ENCODE results near the gene DCTPP1. TPM values are rescaled to one million over a fixed set of nuclear protein-coding genes. Genes with fewer than 3 reads are reported as not detected.

DCTPP1 gene
- total and polyA plus RNA-seq, 9 of the 15 experiments (the other 6 are each of a cell fraction or from before 2014, with no cell fraction given) = 45.0 to 132 (median 80.6) TPM

- TF ChIP-seq FOXM1 (IDR thresholded peaks at IDR 0.05; ENCODE audit: low read depth) (no peak), FOXM1 (CRISPR knock-in tag; IDR thresholded peaks at IDR 0.05; ENCODE audit: low read depth) (0 out of 2 replicates have a peak, but pooled peaks have one; percentile 13), ZNF76 (CRISPR knock-in tag; IDR thresholded peaks at IDR 0.05; ENCODE audit: borderline replicate concordance) (no peak), EHMT2 (IDR thresholded peaks at IDR 0.05) (peak; percentile 40; the same call in 1 of the 2 replicates), SMAD2 (IDR thresholded peaks at IDR 0.05; ENCODE audit: low read depth, low read length) (no peak), ATF2 (CRISPR knock-in tag; IDR thresholded peaks at IDR 0.05) (no peak), MECOM (CRISPR knock-in tag; IDR thresholded peaks at IDR 0.05) (no peak), L3MBTL2 (IDR thresholded peaks at IDR 0.05) (peak; percentile 76), ETS2 (tag; IDR thresholded peaks at IDR 0.05; ENCODE audit: borderline replicate concordance, poor library complexity, severe bottlenecking) (no peak), KAT7 (CRISPR knock-in tag; IDR thresholded peaks at IDR 0.05; ENCODE audit: borderline replicate concordance) (0 out of 2 replicates have a peak, but pooled peaks have one; percentile 41), NR2F6 (CRISPR knock-in tag; IDR thresholded peaks at IDR 0.05) (no peak), FOS (IDR thresholded peaks at IDR 0.05; ENCODE audit: extremely low read depth, insufficient read length) (no peak), ZNF696 (CRISPR knock-in tag; conservative IDR thresholded peaks at IDR 0.05) (no peak), NONO (IDR thresholded peaks at IDR 0.05; ENCODE audit: low read depth in 2 of 2, low read length in 1 of 2) (no peak)
- TF ChIP-seq, protein P1, sequence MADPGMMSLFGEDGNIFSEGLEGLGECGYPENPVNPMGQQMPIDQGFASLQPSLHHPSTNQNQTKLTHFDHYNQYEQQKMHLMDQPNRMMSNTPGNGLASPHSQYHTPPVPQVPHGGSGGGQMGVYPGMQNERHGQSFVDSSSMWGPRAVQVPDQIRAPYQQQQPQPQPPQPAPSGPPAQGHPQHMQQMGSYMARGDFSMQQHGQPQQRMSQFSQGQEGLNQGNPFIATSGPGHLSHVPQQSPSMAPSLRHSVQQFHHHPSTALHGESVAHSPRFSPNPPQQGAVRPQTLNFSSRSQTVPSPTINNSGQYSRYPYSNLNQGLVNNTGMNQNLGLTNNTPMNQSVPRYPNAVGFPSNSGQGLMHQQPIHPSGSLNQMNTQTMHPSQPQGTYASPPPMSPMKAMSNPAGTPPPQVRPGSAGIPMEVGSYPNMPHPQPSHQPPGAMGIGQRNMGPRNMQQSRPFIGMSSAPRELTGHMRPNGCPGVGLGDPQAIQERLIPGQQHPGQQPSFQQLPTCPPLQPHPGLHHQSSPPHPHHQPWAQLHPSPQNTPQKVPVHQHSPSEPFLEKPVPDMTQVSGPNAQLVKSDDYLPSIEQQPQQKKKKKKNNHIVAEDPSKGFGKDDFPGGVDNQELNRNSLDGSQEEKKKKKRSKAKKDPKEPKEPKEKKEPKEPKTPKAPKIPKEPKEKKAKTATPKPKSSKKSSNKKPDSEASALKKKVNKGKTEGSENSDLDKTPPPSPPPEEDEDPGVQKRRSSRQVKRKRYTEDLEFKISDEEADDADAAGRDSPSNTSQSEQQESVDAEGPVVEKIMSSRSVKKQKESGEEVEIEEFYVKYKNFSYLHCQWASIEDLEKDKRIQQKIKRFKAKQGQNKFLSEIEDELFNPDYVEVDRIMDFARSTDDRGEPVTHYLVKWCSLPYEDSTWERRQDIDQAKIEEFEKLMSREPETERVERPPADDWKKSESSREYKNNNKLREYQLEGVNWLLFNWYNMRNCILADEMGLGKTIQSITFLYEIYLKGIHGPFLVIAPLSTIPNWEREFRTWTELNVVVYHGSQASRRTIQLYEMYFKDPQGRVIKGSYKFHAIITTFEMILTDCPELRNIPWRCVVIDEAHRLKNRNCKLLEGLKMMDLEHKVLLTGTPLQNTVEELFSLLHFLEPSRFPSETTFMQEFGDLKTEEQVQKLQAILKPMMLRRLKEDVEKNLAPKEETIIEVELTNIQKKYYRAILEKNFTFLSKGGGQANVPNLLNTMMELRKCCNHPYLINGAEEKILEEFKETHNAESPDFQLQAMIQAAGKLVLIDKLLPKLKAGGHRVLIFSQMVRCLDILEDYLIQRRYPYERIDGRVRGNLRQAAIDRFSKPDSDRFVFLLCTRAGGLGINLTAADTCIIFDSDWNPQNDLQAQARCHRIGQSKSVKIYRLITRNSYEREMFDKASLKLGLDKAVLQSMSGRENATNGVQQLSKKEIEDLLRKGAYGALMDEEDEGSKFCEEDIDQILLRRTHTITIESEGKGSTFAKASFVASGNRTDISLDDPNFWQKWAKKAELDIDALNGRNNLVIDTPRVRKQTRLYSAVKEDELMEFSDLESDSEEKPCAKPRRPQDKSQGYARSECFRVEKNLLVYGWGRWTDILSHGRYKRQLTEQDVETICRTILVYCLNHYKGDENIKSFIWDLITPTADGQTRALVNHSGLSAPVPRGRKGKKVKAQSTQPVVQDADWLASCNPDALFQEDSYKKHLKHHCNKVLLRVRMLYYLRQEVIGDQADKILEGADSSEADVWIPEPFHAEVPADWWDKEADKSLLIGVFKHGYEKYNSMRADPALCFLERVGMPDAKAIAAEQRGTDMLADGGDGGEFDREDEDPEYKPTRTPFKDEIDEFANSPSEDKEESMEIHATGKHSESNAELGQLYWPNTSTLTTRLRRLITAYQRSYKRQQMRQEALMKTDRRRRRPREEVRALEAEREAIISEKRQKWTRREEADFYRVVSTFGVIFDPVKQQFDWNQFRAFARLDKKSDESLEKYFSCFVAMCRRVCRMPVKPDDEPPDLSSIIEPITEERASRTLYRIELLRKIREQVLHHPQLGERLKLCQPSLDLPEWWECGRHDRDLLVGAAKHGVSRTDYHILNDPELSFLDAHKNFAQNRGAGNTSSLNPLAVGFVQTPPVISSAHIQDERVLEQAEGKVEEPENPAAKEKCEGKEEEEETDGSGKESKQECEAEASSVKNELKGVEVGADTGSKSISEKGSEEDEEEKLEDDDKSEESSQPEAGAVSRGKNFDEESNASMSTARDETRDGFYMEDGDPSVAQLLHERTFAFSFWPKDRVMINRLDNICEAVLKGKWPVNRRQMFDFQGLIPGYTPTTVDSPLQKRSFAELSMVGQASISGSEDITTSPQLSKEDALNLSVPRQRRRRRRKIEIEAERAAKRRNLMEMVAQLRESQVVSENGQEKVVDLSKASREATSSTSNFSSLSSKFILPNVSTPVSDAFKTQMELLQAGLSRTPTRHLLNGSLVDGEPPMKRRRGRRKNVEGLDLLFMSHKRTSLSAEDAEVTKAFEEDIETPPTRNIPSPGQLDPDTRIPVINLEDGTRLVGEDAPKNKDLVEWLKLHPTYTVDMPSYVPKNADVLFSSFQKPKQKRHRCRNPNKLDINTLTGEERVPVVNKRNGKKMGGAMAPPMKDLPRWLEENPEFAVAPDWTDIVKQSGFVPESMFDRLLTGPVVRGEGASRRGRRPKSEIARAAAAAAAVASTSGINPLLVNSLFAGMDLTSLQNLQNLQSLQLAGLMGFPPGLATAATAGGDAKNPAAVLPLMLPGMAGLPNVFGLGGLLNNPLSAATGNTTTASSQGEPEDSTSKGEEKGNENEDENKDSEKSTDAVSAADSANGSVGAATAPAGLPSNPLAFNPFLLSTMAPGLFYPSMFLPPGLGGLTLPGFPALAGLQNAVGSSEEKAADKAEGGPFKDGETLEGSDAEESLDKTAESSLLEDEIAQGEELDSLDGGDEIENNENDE (IDR thresholded peaks at IDR 0.05; ENCODE audit: low read depth, low read length) = no peak
Measured at GRCh38 chr16:30444231-30445148, 14.7 kb upstream of the DCTPP1 start (continued).

Measured in K562 (cell line).